ENCODE data around the gene PCGF1.

Gene PCGF1

GRCh38 chr2:74555610-74556103, 48.2 kb upstream of the PCGF1 start:
- H3K79me2 ChIP-seq (ENCODE audit: insufficient read depth, low read length) = peaks cover 13% of the 10 kb centered on the region
- no peak for ATAC-seq (ENCODE audit: insufficient read depth, low read depth)
- no peak for DNase-seq
- no peak for TF ChIP-seq EZH2 (IDR thresholded peaks at IDR 0.05; ENCODE audit: borderline replicate concordance, low read depth, low read length, severe bottlenecking)
- TF ChIP-seq CTCF (IDR thresholded peaks at IDR 0.05; ENCODE audit: borderline replicate concordance, extremely low read depth, low read length, poor library complexity, severe bottlenecking) = no peak
- H3K27me3 ChIP-seq (ENCODE audit: insufficient read depth, low read length, poor library complexity) = no peaks in the 10 kb centered on the region
- H3K9me3 ChIP-seq (ENCODE audit: insufficient read depth, low read length, severe bottlenecking) = no peaks in the 10 kb centered on the region
- peak overlapping the region; percentile 55 to 83; a peak in 3 of 4 replicates for H3K4me3 ChIP-seq (ENCODE audit: low read depth in 1 of 2, low read length in 2 of 2)
- peaks cover 14% of the 10 kb centered on the region; the same call in 1 of the 2 replicates for H4K20me1 ChIP-seq (ENCODE audit: insufficient read depth, low read length)
- peaks cover 11% of the 10 kb centered on the region for H3K36me3 ChIP-seq (ENCODE audit: insufficient read depth, low read length)
- peaks cover 22% of the 10 kb centered on the region for H3K4me1 ChIP-seq (ENCODE audit: insufficient read depth, low read length)
- H3K9ac ChIP-seq (ENCODE audit: low read depth, low read length) = peak overlapping the region; percentile 77
- no peak overlapping the region for H2AFZ ChIP-seq (ENCODE audit: low read depth, low read length)
- peak overlapping the region; percentile 98 for H3K4me2 ChIP-seq (ENCODE audit: insufficient read depth, low read length)
- 0 out of 2 replicates have a peak overlapping the region, but pooled peaks have one; percentile 76 for H3K27ac ChIP-seq (ENCODE audit: low read length)

- Histone ChIP-seq H2AFZ (ENCODE audit: low read depth, low read length) (peak overlapping the region; percentile 87), H3K4me2 (ENCODE audit: insufficient read depth, low read length) (peak overlapping the region; percentile 98), H3K9ac (ENCODE audit: low read depth, low read length) (peak overlapping the region; percentile 77), H3K27me3 (ENCODE audit: insufficient read depth, low read length, poor library complexity) (no peaks in the 10 kb centered on the region), H3K27ac (ENCODE audit: low read length) (peak overlapping the region; percentile 76), H3K4me1 (ENCODE audit: insufficient read depth, low read length) (peaks cover 22% of the 10 kb centered on the region), H4K20me1 (ENCODE audit: insufficient read depth, low read length) (peaks cover 14% of the 10 kb centered on the region; the same call in 1 of the 2 replicates), H3K4me3 (ENCODE audit: low read depth in 1 of 2, low read length in 2 of 2) (peak overlapping the region; percentile 55 to 83), H3K9me3 (ENCODE audit: insufficient read depth, low read length, severe bottlenecking) (no peaks in the 10 kb centered on the region), H3K36me3 (ENCODE audit: insufficient read depth, low read length) (peaks cover 11% of the 10 kb centered on the region), H3K79me2 (ENCODE audit: insufficient read depth, low read length) (peaks cover 13% of the 10 kb centered on the region)
- peak; percentile 67 for ATAC-seq (ENCODE audit: insufficient read depth, low read depth)
- no peak for TF ChIP-seq CTCF (IDR thresholded peaks at IDR 0.05; ENCODE audit: borderline replicate concordance, extremely low read depth, low read length, poor library complexity, severe bottlenecking)
- DNase-seq = peak; percentile 58
Observed at GRCh38 chr2:74554820-74555531, 47.5 kb upstream of the PCGF1 start.

GRCh38 chr2:74553892-74554819, 46.7 kb upstream of the PCGF1 start, which contains the start of the genes DOK1 and LOXL3:
Gene DOK1, plus strand, starts transcription at chr2:74554720. Its CDS starts 35 bp downstream, at chr2:74554755.
Gene LOXL3, minus strand, starts transcription at chr2:74553942. Its CDS starts 1,308 bp downstream, at chr2:74552634.
- H3K36me3 ChIP-seq (ENCODE audit: insufficient read depth, low read length) = peaks cover 11% of the 10 kb centered on the region
- peak within 1 kb of the TSS; percentile 87 for H2AFZ ChIP-seq (ENCODE audit: low read depth, low read length)
- peak within 1 kb of the TSS; percentile 76 for H3K27ac ChIP-seq (ENCODE audit: low read length)
- H3K79me2 ChIP-seq (ENCODE audit: insufficient read depth, low read length) = peaks cover 13% of the 10 kb centered on the region
- H3K4me3 ChIP-seq (ENCODE audit: low read depth in 1 of 2, low read length in 2 of 2) = peak within 1 kb of the TSS; percentile 55 to 83
- H4K20me1 ChIP-seq (ENCODE audit: insufficient read depth, low read length) = peaks cover 14% of the 10 kb centered on the region; the same call in 1 of the 2 replicates
- peak within 1 kb of the TSS; percentile 77 for H3K9ac ChIP-seq (ENCODE audit: low read depth, low read length)
- DNase-seq (peak; percentile 86), ATAC-seq (ENCODE audit: insufficient read depth, low read depth) (peak; percentile 84)
- no peak for TF ChIP-seq EZH2 (IDR thresholded peaks at IDR 0.05; ENCODE audit: borderline replicate concordance, low read depth, low read length, severe bottlenecking)
- no peaks in the 10 kb centered on the region for H3K27me3 ChIP-seq (ENCODE audit: insufficient read depth, low read length, poor library complexity)
- H3K9me3 ChIP-seq (ENCODE audit: insufficient read depth, low read length, severe bottlenecking) = no peaks in the 10 kb centered on the region
- H3K4me2 ChIP-seq (ENCODE audit: insufficient read depth, low read length) = peak within 1 kb of the TSS; percentile 98
- peaks cover 22% of the 10 kb centered on the region for H3K4me1 ChIP-seq (ENCODE audit: insufficient read depth, low read length)

Measured in DND-41 (cell line).